Neural cell (in vitro differentiated cells): ENCODE results near the gene ANKIB1. TPM values are rescaled to one million over a fixed set of nuclear protein-coding genes. Genes with fewer than 3 reads are reported as not detected.
A peak's percentile ranks its signal among the peaks of the same experiment; 100 is the strongest.

Experiments used
- H2AFZ ChIP-seq: fragments of 200-600, 300-800 bp; sonication (generic), shearing (Covaris generic); 2 replicates; pipeline ENCODE4 v1.6.0; 2014; ENCODE audit warnings: low read depth, mild to moderate bottlenecking, antibody characterized with exemption, low read length, moderate library complexity
- H3F3A ChIP-seq: fragments of 200-600 bp; shearing (Covaris generic); 2 replicates; pipeline ENCODE4 v1.6.1; 2016; ENCODE audit warnings: mild to moderate bottlenecking, moderate library complexity, mixed read lengths, antibody characterized with exemption, low read length; ENCODE audit not compliant: insufficient read depth, poor library complexity, severe bottlenecking
- H3K27ac ChIP-seq: fragments of 200-600, 300-800 bp; sonication (generic), shearing (Covaris generic); 2 replicates; pipeline ENCODE4 v1.5.1; 2014; ENCODE audit warnings: mild to moderate bottlenecking, low read length, moderate library complexity
- H3K27me3 ChIP-seq: fragments of 300-800, 200-600 bp; sonication (generic), shearing (Covaris generic); 2 replicates; pipeline ENCODE4 v1.6.0; 2014; ENCODE audit warnings: mild to moderate bottlenecking, low read depth, low read length, moderate library complexity; ENCODE audit not compliant: insufficient read depth
- H3K36me3 ChIP-seq: fragments of 300-800, 200-600 bp; sonication (generic), shearing (Covaris generic); 2 replicates; pipeline ENCODE4 v1.5.1; 2014; ENCODE audit warnings: mild to moderate bottlenecking, antibody characterized with exemption, low read length, moderate library complexity; ENCODE audit not compliant: insufficient read depth
- H3K4me2 ChIP-seq: fragments of 300-800, 200-600 bp; sonication (generic), shearing (Covaris generic); 2 replicates; pipeline ENCODE4 v1.6.0; 2014; ENCODE audit warnings: mild to moderate bottlenecking, low read length
- H3K4me3 ChIP-seq: fragments of 300-800, 200-600 bp; sonication (generic), shearing (Covaris generic); 2 replicates; pipeline ENCODE4 v1.5.1; 2014; ENCODE audit warnings: mild to moderate bottlenecking, low read length, moderate library complexity
- H3K79me2 ChIP-seq: fragments of 200-600 bp; shearing (Covaris generic); replicated peaks from 2 replicates; pipeline ENCODE4 v1.6.0; 2014; ENCODE audit warnings: mild to moderate bottlenecking, low read length, moderate library complexity; ENCODE audit not compliant: insufficient read depth
- H3K9ac ChIP-seq: fragments of 300-800, 200-600 bp; sonication (generic), shearing (Covaris generic); 2 replicates; pipeline ENCODE4 v1.6.1; 2016; ENCODE audit warnings: mild to moderate bottlenecking, low read length, mixed read lengths
- H3K9me2 ChIP-seq: fragments of 200-600 bp; shearing (Covaris generic); 2 replicates; pipeline ENCODE4 v1.6.1; 2016; ENCODE audit warnings: mild to moderate bottlenecking, low read length, mixed read lengths; ENCODE audit not compliant: insufficient read depth
- H3K9me3 ChIP-seq: fragments of 200-600, 300-800 bp; sonication (generic), shearing (Covaris generic); 2 replicates; pipeline ENCODE4 v1.6.1; 2016; ENCODE audit warnings: mild to moderate bottlenecking, mixed run types, low read length, moderate library complexity, mixed read lengths
- H4K20me1 ChIP-seq: fragments of 200-600 bp; shearing (Covaris generic); 2 replicates; pipeline ENCODE4 v1.6.1; 2016; ENCODE audit warnings: mild to moderate bottlenecking, mixed run types; ENCODE audit not compliant: insufficient read depth
- CTCF ChIP-seq: fragments of 450-650 bp; IDR thresholded peaks from 2 replicates; pipeline ENCODE4 v1.5.1; 2014; ENCODE audit warnings: antibody characterized with exemption, mild to moderate bottlenecking, moderate library complexity; ENCODE audit not compliant: poor library complexity, severe bottlenecking
- EP300 ChIP-seq: fragments of 450-650 bp; conservative IDR thresholded peaks from 2 replicates; pipeline ENCODE4 v1.6.1; 2014; ENCODE audit warnings: antibody characterized with exemption, mild to moderate bottlenecking, moderate library complexity; ENCODE audit not compliant: poor library complexity, severe bottlenecking
- POLR2AphosphoS5 ChIP-seq: IDR thresholded peaks from 2 replicates; pipeline ENCODE4 v1.6.1; 2012
- RAD21 ChIP-seq: fragments of 450-650 bp; conservative IDR thresholded peaks from 2 replicates; pipeline ENCODE4 v1.6.1; 2014; ENCODE audit warnings: antibody characterized with exemption, mild to moderate bottlenecking, moderate library complexity
- SMC3 ChIP-seq: fragments of 450-650 bp; conservative IDR thresholded peaks from 2 replicates; pipeline ENCODE4 v1.6.1; 2014; ENCODE audit warnings: antibody characterized with exemption, mild to moderate bottlenecking, moderate library complexity; ENCODE audit not compliant: poor library complexity
- TAF1 ChIP-seq: IDR thresholded peaks from 2 replicates; pipeline ENCODE4 v1.6.1; 2012; ENCODE audit warnings: low read depth
- polyA plus RNA-seq: library from polyadenylated mRNA; depleted of rRNA; stranded (reverse); fragments of >200 nt; gene quantifications from 2 replicates; pipeline ENCODE4 v1.2.3, GENCODE V29; 2014
- TF ChIP-seq, protein P1 (sequence below): IDR thresholded peaks from 2 replicates; pipeline ENCODE4 v1.6.1; 2012; ENCODE audit warnings: borderline replicate concordance

The ANKIB1 gene
- polyA plus RNA-seq, 1 donor from 2014 or later, result 83.0 TPM

DNA sequence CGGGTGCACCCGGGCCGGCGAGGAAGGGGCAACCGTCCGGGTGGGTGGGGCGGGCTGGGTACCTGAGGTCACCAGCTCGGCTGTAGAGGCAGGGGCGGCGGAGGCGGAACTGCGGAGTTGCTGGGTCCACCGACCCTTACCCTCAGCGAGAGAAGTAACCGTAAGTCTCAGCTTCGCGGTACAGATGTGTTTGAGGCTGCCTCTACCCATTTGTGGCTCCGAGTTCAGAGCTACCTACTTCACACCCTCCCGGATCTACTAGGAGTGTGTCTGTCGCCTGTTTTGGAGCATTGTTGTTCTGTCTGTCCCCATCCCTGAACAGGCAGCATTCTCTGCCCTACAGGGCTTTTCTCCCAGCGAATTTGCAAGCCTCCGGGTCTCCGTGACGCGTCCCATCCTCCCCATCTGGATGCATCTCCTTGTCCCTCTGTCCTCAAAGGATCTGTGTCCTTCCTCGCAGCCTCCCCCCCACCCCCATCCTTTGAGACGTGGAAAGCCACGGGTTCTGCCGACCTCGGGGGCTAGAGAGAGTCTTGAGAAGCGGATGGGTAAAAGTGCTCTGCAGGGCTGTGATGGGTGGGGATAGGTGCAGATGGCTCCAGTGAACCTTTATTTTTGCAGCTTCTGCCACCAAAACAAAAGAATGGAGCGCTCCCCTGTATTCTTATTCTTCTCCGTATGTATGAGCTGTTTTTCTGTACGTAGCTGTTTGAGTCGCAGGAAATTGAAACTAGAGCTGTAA is 757 bp downstream of the ANKIB1 start:
- Histone ChIP-seq H3K27me3 (no peaks in the 10 kb centered on the region), H3K4me3 (peak overlapping the region; percentile 89), H3K27ac (peak overlapping the region; percentile 83), H3K9ac (peak overlapping the region; percentile 82), H3K9me3 (no peaks in the 10 kb centered on the region), H2AFZ (peak overlapping the region; percentile 98), H3K9me2 (no peaks in the 10 kb centered on the region), H3F3A (no peaks in the 10 kb centered on the region), H3K36me3 (no peaks in the 10 kb centered on the region), H4K20me1 (no peaks in the 10 kb centered on the region), H3K4me2 (peak overlapping the region; percentile 97), H3K79me2 (peaks cover 69% of the 10 kb centered on the region)
- TF ChIP-seq EP300 (peak; percentile 8), RAD21 (peak; percentile 19), SMC3 (no peak), TAF1 (peak; percentile 34), POLR2AphosphoS5 (peak; percentile 29)
- TF ChIP-seq, protein P1, sequence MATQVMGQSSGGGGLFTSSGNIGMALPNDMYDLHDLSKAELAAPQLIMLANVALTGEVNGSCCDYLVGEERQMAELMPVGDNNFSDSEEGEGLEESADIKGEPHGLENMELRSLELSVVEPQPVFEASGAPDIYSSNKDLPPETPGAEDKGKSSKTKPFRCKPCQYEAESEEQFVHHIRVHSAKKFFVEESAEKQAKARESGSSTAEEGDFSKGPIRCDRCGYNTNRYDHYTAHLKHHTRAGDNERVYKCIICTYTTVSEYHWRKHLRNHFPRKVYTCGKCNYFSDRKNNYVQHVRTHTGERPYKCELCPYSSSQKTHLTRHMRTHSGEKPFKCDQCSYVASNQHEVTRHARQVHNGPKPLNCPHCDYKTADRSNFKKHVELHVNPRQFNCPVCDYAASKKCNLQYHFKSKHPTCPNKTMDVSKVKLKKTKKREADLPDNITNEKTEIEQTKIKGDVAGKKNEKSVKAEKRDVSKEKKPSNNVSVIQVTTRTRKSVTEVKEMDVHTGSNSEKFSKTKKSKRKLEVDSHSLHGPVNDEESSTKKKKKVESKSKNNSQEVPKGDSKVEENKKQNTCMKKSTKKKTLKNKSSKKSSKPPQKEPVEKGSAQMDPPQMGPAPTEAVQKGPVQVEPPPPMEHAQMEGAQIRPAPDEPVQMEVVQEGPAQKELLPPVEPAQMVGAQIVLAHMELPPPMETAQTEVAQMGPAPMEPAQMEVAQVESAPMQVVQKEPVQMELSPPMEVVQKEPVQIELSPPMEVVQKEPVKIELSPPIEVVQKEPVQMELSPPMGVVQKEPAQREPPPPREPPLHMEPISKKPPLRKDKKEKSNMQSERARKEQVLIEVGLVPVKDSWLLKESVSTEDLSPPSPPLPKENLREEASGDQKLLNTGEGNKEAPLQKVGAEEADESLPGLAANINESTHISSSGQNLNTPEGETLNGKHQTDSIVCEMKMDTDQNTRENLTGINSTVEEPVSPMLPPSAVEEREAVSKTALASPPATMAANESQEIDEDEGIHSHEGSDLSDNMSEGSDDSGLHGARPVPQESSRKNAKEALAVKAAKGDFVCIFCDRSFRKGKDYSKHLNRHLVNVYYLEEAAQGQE, result peak; percentile 15

DNA sequence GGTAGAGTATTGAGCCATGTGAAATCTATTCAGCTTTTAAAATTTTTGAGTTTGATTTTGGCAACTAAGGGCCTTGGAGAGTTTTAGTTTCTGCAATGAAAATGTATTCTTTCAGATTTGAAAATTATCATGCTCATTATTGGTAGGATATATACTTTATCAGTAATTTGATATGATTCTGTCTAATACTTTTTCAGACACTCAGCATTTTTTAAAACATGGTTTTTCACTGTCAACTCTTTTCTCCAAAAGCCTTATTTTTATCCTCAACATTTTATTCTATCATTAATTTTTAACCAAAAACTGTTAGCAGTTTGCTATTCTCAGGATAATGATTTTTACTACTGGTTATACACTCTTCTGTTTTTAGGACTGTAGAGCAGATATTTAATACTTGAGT is 4.8 kb downstream of the ANKIB1 start:
- Histone ChIP-seq H3K9ac (no peak overlapping the region), H3K4me2 (no peak overlapping the region), H3K4me3 (no peak overlapping the region), H4K20me1 (no peaks in the 10 kb centered on the region), H3K36me3 (no peaks in the 10 kb centered on the region), H3K27ac (no peak overlapping the region), H3K9me3 (no peaks in the 10 kb centered on the region), H3F3A (no peaks in the 10 kb centered on the region), H3K27me3 (no peaks in the 10 kb centered on the region), H3K79me2 (peaks cover 80% of the 10 kb centered on the region), H2AFZ (no peak overlapping the region), H3K9me2 (no peaks in the 10 kb centered on the region)
- TF ChIP-seq CTCF (no peak), RAD21 (no peak), SMC3 (no peak)
- TF ChIP-seq, protein P1, result no peak
